H7 (cell line): ENCODE results near the gene SYCN. TPM values are rescaled to one million over a fixed set of nuclear protein-coding genes. Genes with fewer than 3 reads are reported as not detected.

Experiments used
- DNase-seq: peaks from one replicate; pipeline ENCODE4 v3.0.0; 2012
- H3K27me3 ChIP-seq: 2 replicates; pipeline ENCODE4 v1.6.0; 2011; ENCODE audit warnings: mild to moderate bottlenecking, low read length; ENCODE audit not compliant: control insufficient read depth, insufficient read depth
- H3K36me3 ChIP-seq: replicated peaks from 2 replicates; pipeline ENCODE4 v1.5.1; 2011; ENCODE audit warnings: low read length; ENCODE audit not compliant: control insufficient read depth, insufficient read depth
- H3K4me3 ChIP-seq: 2 replicates; pipeline ENCODE4 v1.5.1; 2011; ENCODE audit warnings: low read depth, mild to moderate bottlenecking, control low read depth, low read length, moderate library complexity; ENCODE audit not compliant: insufficient read depth
- total RNA-seq: library from RNA; depleted of rRNA; stranded (reverse); fragments of >200 nt; shearing (Covaris generic); gene quantifications from 2 replicates; pipeline ENCODE4 v1.2.3, GENCODE V29; 2014

SYCN gene
- total RNA-seq, 1 experiment from 2014 or later: not detected

- Histone ChIP-seq H3K27me3 (peaks cover 22% of the 10 kb centered on the region), H3K4me3 (no peak overlapping the region), H3K36me3 (no peaks in the 10 kb centered on the region)
- no peak for DNase-seq
Measured at GRCh38 chr19:39192846-39193245, 11.2 kb downstream of the SYCN start.

GRCh38 chr19:39190768-39191167 lies 13.3 kb downstream of the SYCN start:
- Histone ChIP-seq H3K36me3 (no peaks in the 10 kb centered on the region), H3K27me3 (peaks cover 2% of the 10 kb centered on the region; the same call in 1 of the 2 replicates), H3K4me3 (no peak overlapping the region)
- DNase-seq: no peak

GRCh38 chr19:39188960-39189359 lies 15.1 kb downstream of the SYCN start:
- H3K27me3 ChIP-seq: peaks cover 2% of the 10 kb centered on the region; the same call in 1 of the 2 replicates
- H3K36me3 ChIP-seq: no peaks in the 10 kb centered on the region
- no peak for DNase-seq
- no peak overlapping the region for H3K4me3 ChIP-seq

GRCh38 chr19:39187552-39187943 lies 16.5 kb downstream of the SYCN start:
- DNase-seq: no peak
- Histone ChIP-seq H3K4me3 (no peak overlapping the region), H3K36me3 (no peaks in the 10 kb centered on the region), H3K27me3 (no peaks in the 10 kb centered on the region)

- no peak for DNase-seq
- no peaks in the 10 kb centered on the region for H3K27me3 ChIP-seq
- H3K36me3 ChIP-seq: no peaks in the 10 kb centered on the region
- H3K4me3 ChIP-seq: no peak overlapping the region
Measured at GRCh38 chr19:39186391-39186790, 17.7 kb downstream of the SYCN start.

- H3K36me3 ChIP-seq: no peaks in the 10 kb centered on the region; the same call in none of the 2 replicates
- DNase-seq: no peak
- H3K4me3 ChIP-seq: no peak overlapping the region
- no peaks in the 10 kb centered on the region for H3K27me3 ChIP-seq
Measured at GRCh38 chr19:39183104-39183503, 21.0 kb downstream of the SYCN start.

- Histone ChIP-seq H3K36me3 (no peaks in the 10 kb centered on the region; the same call in none of the 2 replicates), H3K27me3 (no peaks in the 10 kb centered on the region), H3K4me3 (no peak overlapping the region)
- DNase-seq: no peak
Measured at GRCh38 chr19:39182174-39182505, 21.9 kb downstream of the SYCN start.

- no peaks in the 10 kb centered on the region for H3K27me3 ChIP-seq
- no peak overlapping the region for H3K4me3 ChIP-seq
- DNase-seq: no peak
- no peaks in the 10 kb centered on the region; the same call in none of the 2 replicates for H3K36me3 ChIP-seq
Measured at GRCh38 chr19:39181500-39182173, 22.4 kb downstream of the SYCN start.

- H3K27me3 ChIP-seq: no peaks in the 10 kb centered on the region
- no peak for DNase-seq
- no peak overlapping the region for H3K4me3 ChIP-seq
- peaks cover 3% of the 10 kb centered on the region for H3K36me3 ChIP-seq
Measured at GRCh38 chr19:39180749-39181148, 23.3 kb downstream of the SYCN start.

- no peak for DNase-seq
- Histone ChIP-seq H3K27me3 (no peaks in the 10 kb centered on the region), H3K36me3 (peaks cover 4% of the 10 kb centered on the region), H3K4me3 (no peak overlapping the region)
Measured at GRCh38 chr19:39179754-39180153, 24.3 kb downstream of the SYCN start.

- Histone ChIP-seq H3K4me3 (no peak overlapping the region), H3K36me3 (peaks cover 4% of the 10 kb centered on the region), H3K27me3 (no peaks in the 10 kb centered on the region)
- no peak for DNase-seq
Measured at GRCh38 chr19:39178296-39179006, 25.6 kb downstream of the SYCN start.

- Histone ChIP-seq H3K27me3 (no peaks in the 10 kb centered on the region), H3K36me3 (peaks cover 4% of the 10 kb centered on the region)
Measured at GRCh38 chr19:39177736-39178135, 26.3 kb downstream of the SYCN start.

GRCh38 chr19:39177110-39177699 lies 26.9 kb downstream of the SYCN start:
- no peak overlapping the region for H3K4me3 ChIP-seq
- DNase-seq: no peak
- peaks cover 4% of the 10 kb centered on the region for H3K36me3 ChIP-seq
- H3K27me3 ChIP-seq: no peaks in the 10 kb centered on the region

More at GRCh38 chr19:39177736-39178135, 26.3 kb downstream of the SYCN start:
- no peak overlapping the region for H3K4me3 ChIP-seq
- no peak for DNase-seq

GRCh38 chr19:39175564-39175963 lies 28.5 kb downstream of the SYCN start:
- no peak for DNase-seq
- H3K27me3 ChIP-seq: no peaks in the 10 kb centered on the region
- H3K36me3 ChIP-seq: peaks cover 4% of the 10 kb centered on the region
- H3K4me3 ChIP-seq: no peak overlapping the region
